HepG2 (cell line): ENCODE data around the gene SBK1. TPM values are rescaled to one million over a fixed set of nuclear protein-coding genes. Genes with fewer than 3 reads are reported as not detected.

ENCODE experiments used
- ATAD3A ChIP-seq: sonication (generic); formaldehyde crosslinking; IDR thresholded peaks from 2 replicates; pipeline ENCODE4 v1.4.0; 2020; ENCODE audit warnings: missing genetic modification reagents
- ATF7 ChIP-seq, 2 experiments: fragments of 450-650 bp in 1 of 2; sonication (generic) in 1 of 2; formaldehyde crosslinking in 1 of 2; IDR thresholded peaks; 2 replicates each; pipeline versions ENCODE4 v1.4.0 to v1.6.1; 2016 to 2020; ENCODE audit warnings: antibody characterized with exemption in 1 of 2, mild to moderate bottlenecking in 1 of 2, missing genetic modification reagents in 1 of 2
- BHLHE40 ChIP-seq: IDR thresholded peaks from 2 replicates; pipeline ENCODE4 v1.6.1; 2011; ENCODE audit warnings: low read length, improper control_type of control experiment
- CBFB ChIP-seq: sonication (generic); formaldehyde crosslinking; IDR thresholded peaks from 2 replicates; pipeline ENCODE4 v1.4.0; 2020; ENCODE audit warnings: missing genetic modification reagents
- HIVEP1 ChIP-seq: sonication (generic); formaldehyde crosslinking; IDR thresholded peaks from 2 replicates; pipeline ENCODE4 v1.4.0; 2020; ENCODE audit warnings: mild to moderate bottlenecking, missing genetic modification reagents
- HNRNPLL ChIP-seq: fragments of 200-400 bp; formaldehyde crosslinking; IDR thresholded peaks from 2 replicates; pipeline ENCODE4 v1.6.1; 2017; ENCODE audit warnings: mild to moderate bottlenecking, low read depth, low read length; ENCODE audit not compliant: poor library complexity, severe bottlenecking
- HOXA5 ChIP-seq: sonication (generic); formaldehyde crosslinking; IDR thresholded peaks from 2 replicates; pipeline ENCODE4 v1.4.0; 2020; ENCODE audit warnings: missing genetic modification reagents
- IRX3 ChIP-seq: sonication (generic); formaldehyde crosslinking; IDR thresholded peaks from 2 replicates; pipeline ENCODE4 v1.8.1; 2023; ENCODE audit warnings: mild to moderate bottlenecking, low read depth, missing genetic modification reagents, borderline replicate concordance
- JUN ChIP-seq: sonication (generic); formaldehyde crosslinking; IDR thresholded peaks from 2 replicates; pipeline ENCODE4 v1.4.0; 2020; ENCODE audit warnings: mild to moderate bottlenecking, missing genetic modification reagents
- KLF12 ChIP-seq: sonication (generic); formaldehyde crosslinking; IDR thresholded peaks from 2 replicates; pipeline ENCODE4 v1.4.0; 2020; ENCODE audit warnings: missing genetic modification reagents, borderline replicate concordance
- MATR3 ChIP-seq: sonication (generic); formaldehyde crosslinking; IDR thresholded peaks from 2 replicates; pipeline ENCODE4 v1.4.0; 2020; ENCODE audit warnings: missing genetic modification reagents
- MED8 ChIP-seq: sonication (generic); formaldehyde crosslinking; IDR thresholded peaks from 2 replicates; pipeline ENCODE4 v1.8.1; 2023; ENCODE audit warnings: mild to moderate bottlenecking, missing genetic modification reagents; ENCODE audit not compliant: insufficient replicate concordance
- NFKB2 ChIP-seq: sonication (generic); formaldehyde crosslinking; IDR thresholded peaks from 2 replicates; pipeline ENCODE4 v1.4.0; 2020; ENCODE audit warnings: missing genetic modification reagents, borderline replicate concordance
- SP5 ChIP-seq: IDR thresholded peaks from 2 replicates; pipeline ENCODE4 v1.6.1; 2016; ENCODE audit warnings: low read depth, borderline replicate concordance
- ZFP41 ChIP-seq: sonication (generic); formaldehyde crosslinking; IDR thresholded peaks from 2 replicates; pipeline ENCODE4 v1.4.0; 2020; ENCODE audit warnings: mild to moderate bottlenecking, missing genetic modification reagents, borderline replicate concordance
- ZKSCAN5 ChIP-seq: sonication (generic); formaldehyde crosslinking; IDR thresholded peaks from 2 replicates; pipeline ENCODE4 v1.5.1; 2020; ENCODE audit warnings: mild to moderate bottlenecking, missing genetic modification reagents
- ZKSCAN8 ChIP-seq: IDR thresholded peaks from 2 replicates; pipeline ENCODE4 v1.6.1; 2016; ENCODE audit warnings: borderline replicate concordance, missing genetic modification reagents, missing compliant biosample characterization
- ZNF24 ChIP-seq: fragments of 450-650 bp; IDR thresholded peaks from 2 replicates; pipeline ENCODE4 v1.6.1; 2017; ENCODE audit warnings: antibody characterized with exemption, mild to moderate bottlenecking
- ZNF354B ChIP-seq: sonication (generic); formaldehyde crosslinking; IDR thresholded peaks from 2 replicates; pipeline ENCODE4 v1.8.0; 2022; ENCODE audit warnings: mild to moderate bottlenecking, missing genetic modification reagents
- ZNF660 ChIP-seq: sonication (generic); formaldehyde crosslinking; IDR thresholded peaks from 2 replicates; pipeline ENCODE4 v1.5.1; 2020; ENCODE audit warnings: mild to moderate bottlenecking, low read depth, missing genetic modification reagents, borderline replicate concordance
- ZNF703 ChIP-seq: sonication (generic); formaldehyde crosslinking; IDR thresholded peaks from 2 replicates; pipeline ENCODE4 v1.5.1; 2020; ENCODE audit warnings: missing genetic modification reagents, mild to moderate bottlenecking, moderate library complexity, borderline replicate concordance
- ZNF75D ChIP-seq: sonication (generic); formaldehyde crosslinking; IDR thresholded peaks from 2 replicates; pipeline ENCODE4 v1.8.1; 2023; ENCODE audit warnings: missing genetic modification reagents, mild to moderate bottlenecking, borderline replicate concordance
- ZNF878 ChIP-seq: sonication (generic); formaldehyde crosslinking; IDR thresholded peaks from 2 replicates; pipeline ENCODE4 v1.8.1; 2023; ENCODE audit warnings: mild to moderate bottlenecking, missing genetic modification reagents, moderate library complexity
- ZNF883 ChIP-seq: sonication (generic); formaldehyde crosslinking; IDR thresholded peaks from 2 replicates; pipeline ENCODE4 v1.5.1; 2020; ENCODE audit warnings: mild to moderate bottlenecking, missing genetic modification reagents; ENCODE audit errors: not compliant biosample characterization
- polyA plus RNA-seq, 8 experiments: library from polyadenylated mRNA; depleted of rRNA in 3 of 8; stranded (reverse) in 7 of 8; unstranded in 1 of 8; fragments of >200 nt; fragmentation: Illumina TruSeq in 4 of 8; extraction: Trizol in 4 of 8; gene quantifications; 2 replicates each; pipeline versions ENCODE4 v1.2.1 to v1.2.3, GENCODE V29; 2011 to 2016; ENCODE audit warnings: low read depth in 4 of 8, missing spikeins in 1 of 8, mixed read lengths in 1 of 8; ENCODE audit not compliant: insufficient read depth in 1 of 8
- total RNA-seq, 5 experiments: library from RNA; depleted of rRNA; stranded (reverse); fragments of >200 nt; fragmentation: Illumina TruSeq; extraction: Trizol; gene quantifications; 2 replicates each; pipeline ENCODE4 v1.2.3, GENCODE V29; 2016; ENCODE audit warnings: low read depth in 1 of 5
- TF ChIP-seq, protein P1 (sequence below): sonication (generic); formaldehyde crosslinking; IDR thresholded peaks from 2 replicates; pipeline ENCODE4 v1.5.0; 2020; ENCODE audit warnings: missing genetic modification reagents, mild to moderate bottlenecking, borderline replicate concordance
- TF ChIP-seq, protein P2 (sequence below): IDR thresholded peaks from 2 replicates; pipeline ENCODE4 v1.6.1; 2016

Gene SBK1
- total and polyA plus RNA-seq, 2 of the 13 experiments (the other 11 are each of a cell fraction or from before 2014, with no cell fraction given) = 0.15 to 0.17 TPM

DNA sequence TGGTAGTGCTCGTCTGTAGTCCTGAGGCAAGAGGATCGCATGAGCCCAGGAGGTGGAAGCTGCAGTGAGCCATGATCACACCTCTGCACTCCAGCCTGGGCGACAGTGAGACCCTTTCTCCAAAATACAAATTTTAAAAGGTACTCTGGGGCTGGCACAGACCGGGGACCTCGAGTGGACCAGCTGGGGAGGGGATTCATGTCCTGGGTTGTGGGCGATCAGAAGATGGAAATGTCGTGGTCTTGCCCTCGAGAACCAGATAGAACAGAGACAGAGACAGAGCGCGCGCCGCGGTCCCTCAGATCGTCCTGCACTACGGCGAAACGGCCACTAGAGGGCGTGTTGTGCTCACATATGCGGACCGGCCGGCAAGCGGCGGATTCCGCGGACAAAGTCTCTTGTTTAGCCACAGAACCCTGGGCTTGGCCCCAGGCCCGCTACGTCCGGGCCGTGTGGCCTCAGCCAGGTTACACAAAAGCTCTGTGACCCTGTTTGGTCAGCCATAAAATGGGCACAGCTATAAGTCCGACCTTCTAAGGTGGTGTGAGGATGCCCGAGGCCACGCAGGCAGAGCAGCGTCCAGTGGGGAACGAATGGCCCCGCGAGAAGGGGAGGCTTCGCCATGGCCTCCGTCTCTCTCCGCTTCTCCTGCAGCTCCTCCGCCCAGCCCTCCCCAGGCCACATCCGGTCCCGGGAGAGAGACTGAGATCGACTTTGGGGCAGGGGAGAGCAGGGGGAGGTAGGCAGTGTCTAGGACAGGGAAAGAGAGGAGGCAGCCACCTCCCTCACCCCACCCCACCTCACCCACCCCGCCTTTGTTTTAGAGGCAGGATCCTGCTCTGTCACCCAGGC lies 14.6 kb upstream of the SBK1 start (continued):
- peak; percentile 61 for TF ChIP-seq HNRNPLL
- TF ChIP-seq ZFP41 (CRISPR knock-in tag) = no peak
- TF ChIP-seq JUN = no peak
- TF ChIP-seq, protein P1, sequence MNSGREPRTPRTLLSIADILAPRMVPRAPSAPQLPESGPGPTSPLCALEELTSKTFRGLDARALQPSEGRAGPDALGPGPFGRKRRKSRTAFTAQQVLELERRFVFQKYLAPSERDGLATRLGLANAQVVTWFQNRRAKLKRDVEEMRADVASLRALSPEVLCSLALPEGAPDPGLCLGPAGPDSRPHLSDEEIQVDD (CRISPR knock-in tag) = no peak
- TF ChIP-seq ZNF75D = no peak
- no peak for TF ChIP-seq ZNF660
- TF ChIP-seq ZKSCAN8 = 0 out of 2 replicates have a peak, but pooled peaks have one; percentile 61
- TF ChIP-seq ZNF883 (CRISPR knock-in tag) = peak; percentile 63
- TF ChIP-seq NFKB2 = peak; percentile 61; the same call in 1 of the 2 replicates
- TF ChIP-seq KLF12 (CRISPR knock-in tag) = 0 out of 2 replicates have a peak, but pooled peaks have one; percentile 30
- TF ChIP-seq BHLHE40 = 0 out of 2 replicates have a peak, but pooled peaks have one; percentile 7
- no peak for TF ChIP-seq ZNF354B (CRISPR knock-in tag)
- TF ChIP-seq ATF7 (IDR thresholded peaks at IDR 0.05) = no peak
- TF ChIP-seq ATF7 (CRISPR knock-in tag; IDR thresholded peaks at IDR 0.05) = no peak
- TF ChIP-seq MED8 (CRISPR knock-in tag) = no peak
- TF ChIP-seq ATAD3A = no peak
- no peak for TF ChIP-seq ZNF24
- no peak for TF ChIP-seq ZNF703 (CRISPR knock-in tag)
- no peak for TF ChIP-seq IRX3 (CRISPR knock-in tag)
- TF ChIP-seq CBFB (CRISPR knock-in tag) = peak; percentile 70
- TF ChIP-seq HIVEP1 = no peak
- TF ChIP-seq HOXA5 (CRISPR knock-in tag) = peak; percentile 55; the same call in 1 of the 2 replicates
- no peak for TF ChIP-seq MATR3 (CRISPR knock-in tag)
- TF ChIP-seq ZKSCAN5 (CRISPR knock-in tag) = no peak
- TF ChIP-seq SP5 (CRISPR knock-in tag) = no peak
- no peak for TF ChIP-seq ZNF878 (CRISPR knock-in tag)
- TF ChIP-seq, protein P2, sequence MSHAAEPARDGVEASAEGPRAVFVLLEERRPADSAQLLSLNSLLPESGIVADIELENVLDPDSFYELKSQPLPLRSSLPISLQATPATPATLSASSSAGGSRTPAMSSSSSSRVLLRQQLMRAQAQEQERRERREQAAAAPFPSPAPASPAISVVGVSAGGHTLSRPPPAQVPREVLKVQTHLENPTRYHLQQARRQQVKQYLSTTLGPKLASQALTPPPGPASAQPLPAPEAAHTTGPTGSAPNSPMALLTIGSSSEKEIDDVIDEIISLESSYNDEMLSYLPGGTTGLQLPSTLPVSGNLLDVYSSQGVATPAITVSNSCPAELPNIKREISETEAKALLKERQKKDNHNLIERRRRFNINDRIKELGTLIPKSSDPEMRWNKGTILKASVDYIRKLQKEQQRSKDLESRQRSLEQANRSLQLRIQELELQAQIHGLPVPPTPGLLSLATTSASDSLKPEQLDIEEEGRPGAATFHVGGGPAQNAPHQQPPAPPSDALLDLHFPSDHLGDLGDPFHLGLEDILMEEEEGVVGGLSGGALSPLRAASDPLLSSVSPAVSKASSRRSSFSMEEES (CRISPR knock-in tag) = no peak
